ENCODE results near the gene DYNLL1. TPM values are rescaled to one million over a fixed set of nuclear protein-coding genes. Genes with fewer than 3 reads are reported as not detected.

DYNLL1 gene
- total and polyA plus RNA-seq, 2 of the 13 experiments (the other 11 are each of a cell fraction or from before 2014, with no cell fraction given): 271 to 294 TPM

DNA sequence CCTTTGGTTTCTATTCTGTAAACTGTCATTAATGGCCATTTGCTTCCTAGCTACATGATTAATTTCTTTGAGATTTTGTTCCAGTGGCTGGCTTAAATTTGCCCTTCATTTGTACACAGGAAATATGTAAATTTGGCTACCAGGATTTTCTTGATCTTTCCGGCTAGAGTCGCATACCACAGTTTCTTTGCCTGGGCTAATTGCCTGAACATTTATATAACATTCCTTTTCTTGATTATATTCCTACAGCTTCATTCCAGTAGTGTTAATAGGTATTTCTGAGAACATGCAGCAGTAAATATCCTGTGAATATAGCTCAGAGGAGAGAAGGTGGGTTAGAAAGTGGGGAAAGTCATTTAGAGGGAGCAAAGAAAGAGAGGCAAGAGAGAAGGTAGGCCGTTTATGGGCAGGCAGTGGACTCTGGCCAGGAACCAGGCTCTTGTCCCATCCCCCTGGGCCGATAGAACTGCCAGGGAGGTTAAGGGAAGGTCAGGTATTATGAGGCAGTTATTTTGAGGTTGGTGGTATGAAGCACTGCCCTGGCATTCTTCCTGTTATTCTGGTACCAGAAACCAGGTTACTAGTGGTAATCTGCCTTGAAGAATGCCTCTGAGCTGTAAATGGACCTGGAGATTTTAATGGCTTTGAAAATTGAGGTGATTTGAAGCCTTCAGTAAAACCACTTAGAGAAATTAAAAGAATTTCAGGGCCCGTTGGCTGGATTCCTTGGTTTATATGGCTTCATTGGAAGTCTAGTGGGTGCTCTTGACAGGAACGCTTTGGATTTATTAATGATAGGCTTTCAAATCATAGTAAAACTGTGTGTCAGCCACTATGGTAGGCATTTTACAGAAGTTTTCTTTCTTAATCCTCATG is 42.6 kb downstream of the DYNLL1 start (continued):
- TF ChIP-seq, protein P1, sequence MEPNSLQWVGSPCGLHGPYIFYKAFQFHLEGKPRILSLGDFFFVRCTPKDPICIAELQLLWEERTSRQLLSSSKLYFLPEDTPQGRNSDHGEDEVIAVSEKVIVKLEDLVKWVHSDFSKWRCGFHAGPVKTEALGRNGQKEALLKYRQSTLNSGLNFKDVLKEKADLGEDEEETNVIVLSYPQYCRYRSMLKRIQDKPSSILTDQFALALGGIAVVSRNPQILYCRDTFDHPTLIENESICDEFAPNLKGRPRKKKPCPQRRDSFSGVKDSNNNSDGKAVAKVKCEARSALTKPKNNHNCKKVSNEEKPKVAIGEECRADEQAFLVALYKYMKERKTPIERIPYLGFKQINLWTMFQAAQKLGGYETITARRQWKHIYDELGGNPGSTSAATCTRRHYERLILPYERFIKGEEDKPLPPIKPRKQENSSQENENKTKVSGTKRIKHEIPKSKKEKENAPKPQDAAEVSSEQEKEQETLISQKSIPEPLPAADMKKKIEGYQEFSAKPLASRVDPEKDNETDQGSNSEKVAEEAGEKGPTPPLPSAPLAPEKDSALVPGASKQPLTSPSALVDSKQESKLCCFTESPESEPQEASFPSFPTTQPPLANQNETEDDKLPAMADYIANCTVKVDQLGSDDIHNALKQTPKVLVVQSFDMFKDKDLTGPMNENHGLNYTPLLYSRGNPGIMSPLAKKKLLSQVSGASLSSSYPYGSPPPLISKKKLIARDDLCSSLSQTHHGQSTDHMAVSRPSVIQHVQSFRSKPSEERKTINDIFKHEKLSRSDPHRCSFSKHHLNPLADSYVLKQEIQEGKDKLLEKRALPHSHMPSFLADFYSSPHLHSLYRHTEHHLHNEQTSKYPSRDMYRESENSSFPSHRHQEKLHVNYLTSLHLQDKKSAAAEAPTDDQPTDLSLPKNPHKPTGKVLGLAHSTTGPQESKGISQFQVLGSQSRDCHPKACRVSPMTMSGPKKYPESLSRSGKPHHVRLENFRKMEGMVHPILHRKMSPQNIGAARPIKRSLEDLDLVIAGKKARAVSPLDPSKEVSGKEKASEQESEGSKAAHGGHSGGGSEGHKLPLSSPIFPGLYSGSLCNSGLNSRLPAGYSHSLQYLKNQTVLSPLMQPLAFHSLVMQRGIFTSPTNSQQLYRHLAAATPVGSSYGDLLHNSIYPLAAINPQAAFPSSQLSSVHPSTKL (CRISPR knock-in tag; IDR thresholded peaks at IDR 0.05): peak; percentile 52
- TF ChIP-seq, protein P2, sequence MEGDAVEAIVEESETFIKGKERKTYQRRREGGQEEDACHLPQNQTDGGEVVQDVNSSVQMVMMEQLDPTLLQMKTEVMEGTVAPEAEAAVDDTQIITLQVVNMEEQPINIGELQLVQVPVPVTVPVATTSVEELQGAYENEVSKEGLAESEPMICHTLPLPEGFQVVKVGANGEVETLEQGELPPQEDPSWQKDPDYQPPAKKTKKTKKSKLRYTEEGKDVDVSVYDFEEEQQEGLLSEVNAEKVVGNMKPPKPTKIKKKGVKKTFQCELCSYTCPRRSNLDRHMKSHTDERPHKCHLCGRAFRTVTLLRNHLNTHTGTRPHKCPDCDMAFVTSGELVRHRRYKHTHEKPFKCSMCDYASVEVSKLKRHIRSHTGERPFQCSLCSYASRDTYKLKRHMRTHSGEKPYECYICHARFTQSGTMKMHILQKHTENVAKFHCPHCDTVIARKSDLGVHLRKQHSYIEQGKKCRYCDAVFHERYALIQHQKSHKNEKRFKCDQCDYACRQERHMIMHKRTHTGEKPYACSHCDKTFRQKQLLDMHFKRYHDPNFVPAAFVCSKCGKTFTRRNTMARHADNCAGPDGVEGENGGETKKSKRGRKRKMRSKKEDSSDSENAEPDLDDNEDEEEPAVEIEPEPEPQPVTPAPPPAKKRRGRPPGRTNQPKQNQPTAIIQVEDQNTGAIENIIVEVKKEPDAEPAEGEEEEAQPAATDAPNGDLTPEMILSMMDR (CRISPR knock-in tag; IDR thresholded peaks at IDR 0.05): no peak
- TF ChIP-seq, protein P3, sequence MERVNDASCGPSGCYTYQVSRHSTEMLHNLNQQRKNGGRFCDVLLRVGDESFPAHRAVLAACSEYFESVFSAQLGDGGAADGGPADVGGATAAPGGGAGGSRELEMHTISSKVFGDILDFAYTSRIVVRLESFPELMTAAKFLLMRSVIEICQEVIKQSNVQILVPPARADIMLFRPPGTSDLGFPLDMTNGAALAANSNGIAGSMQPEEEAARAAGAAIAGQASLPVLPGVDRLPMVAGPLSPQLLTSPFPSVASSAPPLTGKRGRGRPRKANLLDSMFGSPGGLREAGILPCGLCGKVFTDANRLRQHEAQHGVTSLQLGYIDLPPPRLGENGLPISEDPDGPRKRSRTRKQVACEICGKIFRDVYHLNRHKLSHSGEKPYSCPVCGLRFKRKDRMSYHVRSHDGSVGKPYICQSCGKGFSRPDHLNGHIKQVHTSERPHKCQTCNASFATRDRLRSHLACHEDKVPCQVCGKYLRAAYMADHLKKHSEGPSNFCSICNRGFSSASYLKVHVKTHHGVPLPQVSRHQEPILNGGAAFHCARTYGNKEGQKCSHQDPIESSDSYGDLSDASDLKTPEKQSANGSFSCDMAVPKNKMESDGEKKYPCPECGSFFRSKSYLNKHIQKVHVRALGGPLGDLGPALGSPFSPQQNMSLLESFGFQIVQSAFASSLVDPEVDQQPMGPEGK (CRISPR knock-in tag; IDR thresholded peaks at IDR 0.05): no peak
- TF ChIP-seq, protein P4, sequence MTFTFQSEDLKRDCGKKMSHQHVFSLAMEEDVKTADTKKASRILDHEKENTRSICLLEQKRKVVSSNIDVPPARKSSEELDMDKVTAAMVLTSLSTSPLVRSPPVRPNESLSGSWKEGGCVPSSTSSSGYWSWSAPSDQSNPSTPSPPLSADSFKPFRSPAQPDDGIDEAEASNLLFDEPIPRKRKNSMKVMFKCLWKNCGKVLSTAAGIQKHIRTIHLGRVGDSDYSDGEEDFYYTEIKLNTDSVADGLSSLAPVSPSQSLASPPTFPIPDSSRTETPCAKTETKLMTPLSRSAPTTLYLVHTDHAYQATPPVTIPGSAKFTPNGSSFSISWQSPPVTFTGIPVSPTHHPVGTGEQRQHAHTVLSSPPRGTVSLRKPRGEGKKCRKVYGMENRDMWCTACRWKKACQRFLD (CRISPR knock-in tag; IDR thresholded peaks at IDR 0.05; ENCODE audit: borderline replicate concordance): no peak
- TF ChIP-seq NFKBIZ (CRISPR knock-in tag; IDR thresholded peaks at IDR 0.05): no peak
- TF ChIP-seq, protein P5, sequence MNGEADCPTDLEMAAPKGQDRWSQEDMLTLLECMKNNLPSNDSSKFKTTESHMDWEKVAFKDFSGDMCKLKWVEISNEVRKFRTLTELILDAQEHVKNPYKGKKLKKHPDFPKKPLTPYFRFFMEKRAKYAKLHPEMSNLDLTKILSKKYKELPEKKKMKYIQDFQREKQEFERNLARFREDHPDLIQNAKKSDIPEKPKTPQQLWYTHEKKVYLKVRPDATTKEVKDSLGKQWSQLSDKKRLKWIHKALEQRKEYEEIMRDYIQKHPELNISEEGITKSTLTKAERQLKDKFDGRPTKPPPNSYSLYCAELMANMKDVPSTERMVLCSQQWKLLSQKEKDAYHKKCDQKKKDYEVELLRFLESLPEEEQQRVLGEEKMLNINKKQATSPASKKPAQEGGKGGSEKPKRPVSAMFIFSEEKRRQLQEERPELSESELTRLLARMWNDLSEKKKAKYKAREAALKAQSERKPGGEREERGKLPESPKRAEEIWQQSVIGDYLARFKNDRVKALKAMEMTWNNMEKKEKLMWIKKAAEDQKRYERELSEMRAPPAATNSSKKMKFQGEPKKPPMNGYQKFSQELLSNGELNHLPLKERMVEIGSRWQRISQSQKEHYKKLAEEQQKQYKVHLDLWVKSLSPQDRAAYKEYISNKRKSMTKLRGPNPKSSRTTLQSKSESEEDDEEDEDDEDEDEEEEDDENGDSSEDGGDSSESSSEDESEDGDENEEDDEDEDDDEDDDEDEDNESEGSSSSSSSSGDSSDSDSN (CRISPR knock-in tag; IDR thresholded peaks at IDR 0.05): no peak
- no peak for TF ChIP-seq ZNF335 (CRISPR knock-in tag; IDR thresholded peaks at IDR 0.05)
- TF ChIP-seq, protein P6, sequence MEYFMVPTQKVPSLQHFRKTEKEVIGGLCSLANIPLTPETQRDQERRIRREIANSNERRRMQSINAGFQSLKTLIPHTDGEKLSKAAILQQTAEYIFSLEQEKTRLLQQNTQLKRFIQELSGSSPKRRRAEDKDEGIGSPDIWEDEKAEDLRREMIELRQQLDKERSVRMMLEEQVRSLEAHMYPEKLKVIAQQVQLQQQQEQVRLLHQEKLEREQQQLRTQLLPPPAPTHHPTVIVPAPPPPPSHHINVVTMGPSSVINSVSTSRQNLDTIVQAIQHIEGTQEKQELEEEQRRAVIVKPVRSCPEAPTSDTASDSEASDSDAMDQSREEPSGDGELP (IDR thresholded peaks at IDR 0.05; ENCODE audit: borderline replicate concordance, low read depth): no peak
- TF ChIP-seq ZNF598 (CRISPR knock-in tag; IDR thresholded peaks at IDR 0.05; ENCODE audit: borderline replicate concordance): no peak
- TF ChIP-seq ATAD3A (CRISPR knock-in tag; IDR thresholded peaks at IDR 0.05): no peak
- TF ChIP-seq MZF1 (CRISPR knock-in tag; IDR thresholded peaks at IDR 0.05; ENCODE audit: borderline replicate concordance): no peak
- TF ChIP-seq SRF (IDR thresholded peaks at IDR 0.05; ENCODE audit: low read depth, low read length): peak; percentile 42; the same call in 1 of the 2 replicates
- no peak for TF ChIP-seq ZNF678 (CRISPR knock-in tag; IDR thresholded peaks at IDR 0.05)
- no peak for TF ChIP-seq ZFP82 (CRISPR knock-in tag; IDR thresholded peaks at IDR 0.05; ENCODE audit: borderline replicate concordance)
